A673 (cell line): ENCODE measurements around the gene HIP1. TPM values are rescaled to one million over a fixed set of nuclear protein-coding genes. Genes with fewer than 3 reads are reported as not detected.
A peak's percentile ranks its signal among the peaks of the same experiment; 100 is the strongest.

Source experiments
- BruUV-seq: library from RNA; stranded (reverse); fragments of 400-500 nt; replicated peaks from 2 replicates; lab custom pipeline; 2021; lab: Mats Ljungman, UMichigan
- CTCF ChIA-PET: fragments of 300-600 bp; sonication (Branson Sonifier 250); formaldehyde crosslinking; loops from one replicate; lab custom pipeline; 2022; ENCODE audit warnings: antibody characterized with exemption; lab: Charles Lee
- POLR2A ChIA-PET: fragments of 300-600 bp; sonication (Branson Sonifier 250); formaldehyde crosslinking; loops from one replicate; lab custom pipeline; 2022; ENCODE audit warnings: antibody characterized with exemption; ENCODE audit not compliant: low non-redundant PET; lab: Charles Lee
- DNase-seq: peaks from one replicate; pipeline ENCODE4 v3.0.0-alpha.2; 2015; ENCODE audit warnings: low spot score
- H3K27ac ChIP-seq: fragments of 200-600 bp; sonication (generic); 2 replicates; pipeline ENCODE4 v1.5.1; 2016; ENCODE audit warnings: mixed run types, low read depth, mild to moderate bottlenecking, mixed read lengths, antibody characterized with exemption, low read length; ENCODE audit not compliant: poor library complexity, severe bottlenecking
- H3K27me3 ChIP-seq: fragments of 200-600 bp; sonication (generic); replicated peaks from 2 replicates; pipeline ENCODE4 v1.6.1; 2017; ENCODE audit warnings: mixed run types, low read depth, mild to moderate bottlenecking, mixed read lengths, antibody characterized with exemption, low read length; ENCODE audit not compliant: insufficient read depth, poor library complexity
- H3K36me3 ChIP-seq: fragments of 200-600 bp; sonication (generic); 2 replicates; pipeline ENCODE4 v1.6.1; 2016; ENCODE audit warnings: mixed run types, mild to moderate bottlenecking, mixed read lengths, antibody characterized with exemption, low read length; ENCODE audit not compliant: insufficient read depth, poor library complexity, severe bottlenecking
- H3K4me1 ChIP-seq: fragments of 200-600 bp; sonication (generic); 2 replicates; pipeline ENCODE4 v1.6.1; 2017; ENCODE audit warnings: mixed run types, mild to moderate bottlenecking, mixed read lengths, antibody characterized with exemption, low read length; ENCODE audit not compliant: insufficient read depth, poor library complexity, severe bottlenecking
- H3K4me3 ChIP-seq: fragments of 200-600 bp; sonication (generic); 2 replicates; pipeline ENCODE4 v1.5.1; 2016; ENCODE audit warnings: low read depth, mixed run types, mild to moderate bottlenecking, mixed read lengths, low read length; ENCODE audit not compliant: poor library complexity, severe bottlenecking
- H3K9me3 ChIP-seq: fragments of 200-600 bp; sonication (generic); 2 replicates; pipeline ENCODE4 v1.6.1; 2016; ENCODE audit warnings: mixed run types, low read depth, mild to moderate bottlenecking, mixed read lengths, antibody characterized with exemption, low read length; ENCODE audit not compliant: poor library complexity, severe bottlenecking
- EZH2 ChIP-seq: fragments of 200-600 bp; sonication (generic); IDR thresholded peaks from 2 replicates; pipeline ENCODE4 v1.6.1; 2017; ENCODE audit warnings: borderline replicate concordance, low read depth, mild to moderate bottlenecking, mixed read lengths, antibody characterized with exemption, low read length; ENCODE audit not compliant: poor library complexity, severe bottlenecking
- intact Hi-C: fragments of 100-400 bp; cut with micrococcal nuclease; formaldehyde crosslinking; loops from one replicate; pipeline ENCODE4 v1.10.0; 2022; ENCODE audit not compliant: unreplicated experiment
- total RNA-seq: library from RNA; stranded (reverse); gene quantifications from 2 replicates; pipeline ENCODE4 v1.2.3, GENCODE V29; 2021
- TF ChIP-seq, protein P1 (sequence below): fragments of 300-800, 200-600 bp; sonication (generic); conservative IDR thresholded peaks from 2 replicates; pipeline ENCODE4 v1.5.1; 2017; ENCODE audit warnings: low read depth, mild to moderate bottlenecking, antibody characterized with exemption, low read length, moderate library complexity, mixed read lengths

The HIP1 gene
- total RNA-seq, 1 experiment from 2014 or later, result 25.0 TPM

DNA sequence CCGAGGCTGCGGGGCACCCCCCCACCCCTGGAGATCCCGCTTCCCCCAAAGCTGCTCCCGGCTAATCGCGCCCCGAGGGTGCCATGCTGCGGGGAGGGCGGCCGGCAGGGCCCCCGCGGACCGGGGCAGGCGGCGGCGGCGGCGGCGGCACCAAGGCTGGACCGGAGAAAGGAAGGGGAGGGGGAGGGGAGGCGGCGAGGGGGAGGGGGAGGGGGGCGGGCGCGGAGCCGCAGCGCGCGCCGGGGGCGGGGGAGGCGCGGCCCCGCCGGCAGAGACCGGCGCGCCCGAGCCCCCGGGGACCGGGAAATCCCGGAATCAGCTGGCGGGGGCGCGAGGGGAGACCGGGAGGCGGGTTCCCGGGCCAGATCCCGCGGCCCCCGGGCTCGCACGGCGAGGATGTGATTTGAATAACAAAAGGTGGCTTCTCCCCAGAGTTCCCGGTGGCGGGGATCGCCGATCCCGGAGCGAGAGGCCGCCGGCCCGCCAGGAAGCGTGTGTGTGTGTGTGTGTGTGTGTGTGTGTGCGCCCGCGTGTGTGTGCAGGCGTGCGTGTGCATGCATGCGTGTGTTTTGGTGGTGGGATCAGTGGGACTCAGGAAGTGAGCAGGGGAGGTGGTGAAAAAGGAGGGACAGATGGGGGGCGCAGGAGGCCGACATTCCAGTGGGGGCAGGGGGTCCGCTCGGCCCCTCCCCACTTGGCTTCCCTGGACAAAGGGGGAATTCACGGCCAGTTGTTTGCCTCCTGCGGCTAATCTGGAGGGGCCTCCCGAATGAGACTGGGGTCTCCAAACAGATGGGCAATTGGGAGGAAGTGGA is 99.5 kb downstream of the HIP1 start:
- ChIA-PET CTCF (no interaction called here), POLR2A (no interaction called here)
- H3K4me3 ChIP-seq, result peak overlapping the region; percentile 83
- H3K36me3 ChIP-seq, result no peaks in the 10 kb centered on the region
- H3K27ac ChIP-seq, result peak overlapping the region; percentile 80
- no peak for TF ChIP-seq EZH2
- TF ChIP-seq, protein P1, sequence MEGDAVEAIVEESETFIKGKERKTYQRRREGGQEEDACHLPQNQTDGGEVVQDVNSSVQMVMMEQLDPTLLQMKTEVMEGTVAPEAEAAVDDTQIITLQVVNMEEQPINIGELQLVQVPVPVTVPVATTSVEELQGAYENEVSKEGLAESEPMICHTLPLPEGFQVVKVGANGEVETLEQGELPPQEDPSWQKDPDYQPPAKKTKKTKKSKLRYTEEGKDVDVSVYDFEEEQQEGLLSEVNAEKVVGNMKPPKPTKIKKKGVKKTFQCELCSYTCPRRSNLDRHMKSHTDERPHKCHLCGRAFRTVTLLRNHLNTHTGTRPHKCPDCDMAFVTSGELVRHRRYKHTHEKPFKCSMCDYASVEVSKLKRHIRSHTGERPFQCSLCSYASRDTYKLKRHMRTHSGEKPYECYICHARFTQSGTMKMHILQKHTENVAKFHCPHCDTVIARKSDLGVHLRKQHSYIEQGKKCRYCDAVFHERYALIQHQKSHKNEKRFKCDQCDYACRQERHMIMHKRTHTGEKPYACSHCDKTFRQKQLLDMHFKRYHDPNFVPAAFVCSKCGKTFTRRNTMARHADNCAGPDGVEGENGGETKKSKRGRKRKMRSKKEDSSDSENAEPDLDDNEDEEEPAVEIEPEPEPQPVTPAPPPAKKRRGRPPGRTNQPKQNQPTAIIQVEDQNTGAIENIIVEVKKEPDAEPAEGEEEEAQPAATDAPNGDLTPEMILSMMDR, result no peak
- H3K9me3 ChIP-seq, result peaks cover 6% of the 10 kb centered on the region
- peaks cover 12% of the 10 kb centered on the region for H3K4me1 ChIP-seq
- no peaks in the 10 kb centered on the region for H3K27me3 ChIP-seq
- BruUV-seq, result no TSS peak
- intact Hi-C loops, result no loop called here
- DNase-seq, result peak; percentile 53

DNA sequence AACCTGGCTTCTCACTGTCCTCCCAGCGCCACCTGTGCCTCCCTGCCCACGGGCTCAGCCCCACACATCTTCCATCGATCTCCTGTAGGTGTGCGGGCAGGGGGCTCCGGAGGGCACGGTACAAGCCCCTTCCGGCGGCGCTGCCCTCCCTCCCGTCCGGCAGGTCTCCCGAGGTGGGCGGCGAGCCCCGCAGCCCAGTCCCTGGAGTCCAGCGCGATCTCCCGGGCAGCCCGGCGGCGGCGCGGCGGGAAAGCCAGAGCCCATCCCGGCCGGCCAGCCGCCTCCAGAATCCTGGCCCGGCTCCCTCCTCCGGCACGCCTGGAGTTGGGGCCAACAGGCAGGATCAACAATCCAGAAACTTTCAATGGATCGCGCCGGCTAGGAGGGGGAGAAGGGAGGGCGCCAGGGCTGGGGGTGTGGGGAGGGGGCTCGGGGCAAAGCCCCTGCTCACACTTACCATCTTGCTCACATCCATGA is 100.1 kb downstream of the HIP1 start:
- peaks cover 12% of the 10 kb centered on the region for H3K4me1 ChIP-seq
- peaks cover 6% of the 10 kb centered on the region for H3K9me3 ChIP-seq
- intact Hi-C loops, result no loop called here
- BruUV-seq, result no TSS peak
- no peaks in the 10 kb centered on the region for H3K36me3 ChIP-seq
- H3K27ac ChIP-seq, result peak overlapping the region; percentile 70
- H3K4me3 ChIP-seq, result peak overlapping the region; percentile 83
- TF ChIP-seq, protein P1, result no peak
- no peak for TF ChIP-seq EZH2
- H3K27me3 ChIP-seq, result no peaks in the 10 kb centered on the region
- CTCF ChIA-PET, result no interaction called here
- POLR2A ChIA-PET, result no interaction called here
- peak; percentile 49 for DNase-seq

DNA sequence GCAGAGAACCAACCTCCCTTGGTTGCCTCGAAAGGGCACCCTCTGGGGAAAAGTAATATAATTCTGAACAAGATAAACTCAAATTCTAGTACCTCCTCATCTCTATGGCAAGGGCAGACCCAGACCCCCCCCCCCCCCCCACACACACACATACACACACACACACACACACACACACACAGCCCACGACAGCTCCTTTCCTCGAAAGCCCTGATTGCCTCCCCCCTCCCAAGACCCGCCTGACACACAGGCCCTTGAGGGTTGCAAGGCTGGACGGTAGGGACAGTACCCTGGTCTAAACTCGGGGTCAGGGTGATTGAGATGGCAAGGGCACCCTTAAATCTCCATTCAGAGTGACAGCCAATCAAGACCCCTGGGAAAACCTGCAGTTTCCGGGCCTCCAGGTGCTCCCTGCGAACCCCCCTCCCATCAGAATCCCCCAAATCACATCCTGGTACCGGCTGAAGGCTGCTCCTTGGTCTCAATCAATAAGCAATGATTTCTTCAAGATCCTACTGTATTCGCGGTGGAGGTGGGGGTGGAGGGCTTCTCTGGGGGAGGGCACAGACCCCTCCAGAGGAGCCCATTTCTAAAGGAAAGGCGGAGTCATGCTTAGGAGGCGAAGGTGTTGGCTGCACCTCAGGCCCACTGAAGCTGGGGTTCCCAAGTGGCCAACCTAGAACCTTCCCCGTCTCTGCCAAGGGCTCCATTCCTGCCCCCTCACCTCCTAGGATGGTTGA is 100.7 kb downstream of the HIP1 start:
- Histone ChIP-seq H3K36me3 (no peaks in the 10 kb centered on the region), H3K4me3 (peak overlapping the region; percentile 83), H3K4me1 (peaks cover 12% of the 10 kb centered on the region), H3K27ac (no peak overlapping the region), H3K27me3 (no peaks in the 10 kb centered on the region), H3K9me3 (peaks cover 1% of the 10 kb centered on the region)
- intact Hi-C loops, result no loop called here
- POLR2A ChIA-PET, result no interaction called here
- no TSS peak for BruUV-seq
- CTCF ChIA-PET, result no interaction called here
- TF ChIP-seq, protein P1, result no peak
- TF ChIP-seq EZH2, result no peak
- no peak for DNase-seq
